GM12874 (cell line): ENCODE data around the gene HIP1R.
A peak's percentile ranks its signal among the peaks of the same experiment; 100 is the strongest.

Source experiments
- CTCF ChIP-seq: IDR thresholded peaks from 2 replicates; pipeline ENCODE4 v1.5.1; 2011; ENCODE audit warnings: low read depth, mild to moderate bottlenecking, control low read depth, low read length, moderate library complexity; ENCODE audit not compliant: insufficient read depth

Gene HIP1R

DNA sequence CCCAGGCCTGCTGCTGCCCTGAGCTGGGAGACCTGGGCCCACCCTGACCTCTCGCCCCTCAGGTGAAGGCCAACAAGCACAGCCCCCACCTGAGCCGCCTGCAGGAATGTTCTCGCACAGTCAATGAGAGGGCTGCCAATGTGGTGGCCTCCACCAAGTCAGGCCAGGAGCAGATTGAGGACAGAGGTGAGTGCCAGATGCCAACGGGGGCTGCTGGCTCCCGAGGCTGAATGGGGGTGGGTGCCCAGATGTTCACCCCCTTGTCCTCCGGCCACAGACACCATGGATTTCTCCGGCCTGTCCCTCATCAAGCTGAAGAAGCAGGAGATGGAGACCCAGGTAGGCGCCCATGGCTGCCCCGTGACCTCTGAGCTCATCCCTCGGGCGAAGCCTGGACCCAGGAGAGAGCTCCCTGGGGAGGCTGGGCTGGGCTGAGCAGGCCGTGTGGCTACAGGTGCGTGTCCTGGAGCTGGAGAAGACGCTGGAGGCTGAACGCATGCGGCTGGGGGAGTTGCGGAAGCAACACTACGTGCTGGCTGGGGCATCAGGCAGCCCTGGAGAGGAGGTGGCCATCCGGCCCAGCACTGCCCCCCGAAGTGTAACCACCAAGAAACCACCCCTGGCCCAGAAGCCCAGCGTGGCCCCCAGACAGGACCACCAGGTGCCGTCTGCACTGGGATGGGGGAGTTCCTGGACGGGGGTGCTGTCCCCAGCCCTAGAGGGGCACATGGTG, 25.8 kb downstream of the HIP1R start:
- TF ChIP-seq CTCF, result no peak

- no peak for TF ChIP-seq CTCF
These were observed 26.3 kb downstream of the HIP1R start for GRCh38 chr12:122861587-122861970.

DNA sequence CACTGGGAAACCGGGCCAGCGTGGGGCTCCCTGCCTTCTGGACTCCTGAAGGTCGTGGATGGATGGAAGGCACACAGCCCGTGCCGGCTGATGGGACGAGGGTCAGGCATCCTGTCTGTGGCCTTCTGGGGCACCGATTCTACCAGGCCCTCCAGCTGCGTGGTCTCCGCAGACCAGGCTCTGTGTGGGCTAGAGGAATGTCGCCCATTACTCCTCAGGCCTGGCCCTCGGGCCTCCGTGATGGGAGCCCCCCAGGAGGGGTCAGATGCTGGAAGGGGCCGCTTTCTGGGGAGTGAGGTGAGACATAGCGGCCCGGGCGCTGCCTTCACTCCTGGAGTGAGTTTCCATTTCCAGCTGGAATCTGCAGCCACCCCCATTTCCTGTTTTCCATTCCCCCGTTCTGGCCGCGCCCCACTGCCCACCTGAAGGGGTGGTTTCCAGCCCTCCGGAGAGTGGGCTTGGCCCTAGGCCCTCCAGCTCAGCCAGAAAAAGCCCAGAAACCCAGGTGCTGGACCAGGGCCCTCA, 26.9 kb downstream of the HIP1R start:
- no peak for TF ChIP-seq CTCF

DNA sequence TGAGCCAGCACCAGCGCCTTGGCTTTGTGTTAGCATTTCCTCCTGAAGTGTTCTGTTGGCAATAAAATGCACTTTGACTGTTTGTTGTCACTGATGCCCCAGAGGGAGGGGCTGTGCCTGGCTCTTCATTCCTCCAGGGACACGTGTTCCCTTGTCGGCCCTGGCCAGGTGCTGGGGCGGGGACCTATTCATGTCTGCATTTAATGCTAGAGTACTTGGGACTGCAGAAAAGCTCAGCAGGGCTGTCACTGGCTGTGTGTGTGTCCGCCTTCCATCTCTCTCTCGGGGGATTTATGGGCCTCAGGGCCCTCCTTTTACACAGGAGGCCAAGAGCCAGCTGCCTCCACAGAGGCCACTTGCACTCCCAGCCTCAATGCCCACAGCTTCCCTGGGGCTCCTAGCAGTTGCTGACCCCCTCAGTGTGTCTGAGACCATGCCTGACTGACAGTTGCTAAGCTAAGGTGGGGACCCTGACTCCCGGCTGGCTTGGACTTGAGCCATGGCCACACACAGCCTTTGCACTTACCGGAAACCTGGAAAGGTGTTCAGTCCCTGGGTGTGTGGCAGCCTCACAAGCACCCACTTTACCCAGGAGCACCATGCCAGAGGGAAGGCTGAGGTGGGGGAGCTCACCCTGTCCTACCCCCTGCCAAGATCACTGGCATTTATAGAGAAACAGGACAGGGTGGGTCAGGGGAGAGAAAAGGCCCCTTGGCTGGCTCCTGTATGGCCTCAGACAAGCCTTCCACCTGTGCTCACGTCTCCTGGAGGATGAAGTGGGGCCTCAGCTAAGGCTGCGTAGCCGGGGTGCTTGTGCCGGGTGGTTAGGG, 27.8 kb downstream of the HIP1R start:
- TF ChIP-seq CTCF, result no peak

DNA sequence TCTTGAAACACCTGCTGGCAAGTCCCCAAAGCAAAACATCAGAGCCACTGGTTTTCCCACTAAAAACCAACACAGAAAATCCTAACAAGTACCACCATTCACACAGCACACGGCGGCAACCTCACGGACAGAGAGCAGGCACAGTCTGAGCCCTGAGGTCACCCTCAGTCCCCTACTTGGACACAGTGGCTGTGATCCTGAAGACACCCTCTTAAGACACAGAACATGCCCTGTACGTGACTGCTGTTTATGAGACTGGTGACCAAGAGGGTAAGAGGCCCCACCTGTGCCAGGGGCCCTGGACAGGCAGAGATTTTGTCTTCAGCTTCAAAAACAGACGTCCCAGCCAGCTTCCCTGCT, 29.6 kb downstream of the HIP1R start:
- no peak for TF ChIP-seq CTCF

DNA sequence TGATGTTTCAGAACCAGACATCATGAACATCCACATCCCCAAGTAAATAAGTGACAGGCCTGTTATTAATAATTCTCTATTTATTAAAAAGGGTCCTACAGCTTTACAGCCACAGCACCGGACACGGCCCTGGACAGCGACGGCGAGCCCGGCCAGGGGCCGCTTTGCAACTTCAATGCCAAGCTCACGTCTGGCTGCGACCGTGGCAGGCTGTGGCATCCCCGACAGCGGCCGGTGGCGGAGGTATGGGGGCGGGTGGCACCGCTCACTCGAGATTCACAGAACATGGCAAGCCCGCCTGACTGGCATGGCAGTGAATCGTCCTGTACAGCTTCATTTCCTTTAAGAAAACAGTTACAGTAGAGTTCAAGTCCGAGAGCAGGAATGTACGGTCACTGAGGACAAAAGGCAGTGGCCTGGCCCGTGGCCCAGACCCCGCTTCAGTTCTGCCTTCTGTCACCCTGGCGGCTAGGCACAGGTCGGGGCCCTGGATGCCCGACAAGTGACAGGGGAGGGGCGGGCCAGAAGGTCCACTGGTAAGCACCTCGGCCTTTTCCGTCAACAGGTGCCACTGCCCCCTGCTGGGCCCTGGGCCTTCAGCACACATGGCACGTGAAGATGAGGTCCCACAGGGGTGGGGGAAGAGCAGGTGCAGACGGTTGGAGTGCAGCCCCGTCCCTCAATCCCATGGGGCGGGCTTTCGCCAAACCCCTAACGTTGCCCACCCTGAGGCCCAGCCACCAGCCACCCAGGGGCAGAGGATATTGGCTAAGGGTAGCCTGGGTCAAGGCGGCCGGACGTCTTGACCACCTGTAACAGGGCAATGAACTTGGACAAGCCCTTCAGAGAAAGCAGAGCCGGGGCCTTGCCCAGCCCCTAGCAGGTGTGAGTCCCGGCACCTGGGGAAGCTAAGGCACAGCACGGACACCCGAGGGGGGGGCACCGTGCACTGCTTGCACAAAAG, 30.3 kb downstream of the HIP1R start:
- TF ChIP-seq CTCF, result peak; percentile 62

- no peak for TF ChIP-seq CTCF
These were observed 31.1 kb downstream of the HIP1R start for GRCh38 chr12:122866379-122866778.
